Astrocyte (in vitro differentiated cells and primary cell): ENCODE measurements around the gene VPS13A.

Experiments
- CTCF ChIP-seq: IDR thresholded peaks from 2 replicates; pipeline ENCODE4 v1.5.1; 2011; ENCODE audit warnings: low read depth, mild to moderate bottlenecking, inconsistent platforms, low read length, moderate library complexity; ENCODE audit not compliant: insufficient read depth
- EZH2 ChIP-seq: IDR thresholded peaks from 2 replicates; pipeline ENCODE4 v1.6.1; 2012; ENCODE audit warnings: mild to moderate bottlenecking, low read length, inconsistent platforms; ENCODE audit not compliant: insufficient read depth

GRCh38 chr9:77133011-77133410 is 44.3 kb upstream of the VPS13A start:
- TF ChIP-seq CTCF (no peak), EZH2 (no peak)
